Dermis blood vessel endothelial cell (primary cell): Measurements from ENCODE around the gene CSK. TPM values are rescaled to one million over a fixed set of nuclear protein-coding genes. Genes with fewer than 3 reads are reported as not detected.

Experiments
- DNase-seq: peaks from one replicate; pipeline ENCODE4 v3.0.0; 2010
- total RNA-seq: library from RNA; depleted of rRNA; stranded (reverse); fragments of >200 nt; gene quantifications from 2 replicates; pipeline ENCODE4 v1.2.3, GENCODE V29; 2014

The CSK gene
- total RNA-seq, 1 donor from 2014 or later: 31.5 TPM

DNA sequence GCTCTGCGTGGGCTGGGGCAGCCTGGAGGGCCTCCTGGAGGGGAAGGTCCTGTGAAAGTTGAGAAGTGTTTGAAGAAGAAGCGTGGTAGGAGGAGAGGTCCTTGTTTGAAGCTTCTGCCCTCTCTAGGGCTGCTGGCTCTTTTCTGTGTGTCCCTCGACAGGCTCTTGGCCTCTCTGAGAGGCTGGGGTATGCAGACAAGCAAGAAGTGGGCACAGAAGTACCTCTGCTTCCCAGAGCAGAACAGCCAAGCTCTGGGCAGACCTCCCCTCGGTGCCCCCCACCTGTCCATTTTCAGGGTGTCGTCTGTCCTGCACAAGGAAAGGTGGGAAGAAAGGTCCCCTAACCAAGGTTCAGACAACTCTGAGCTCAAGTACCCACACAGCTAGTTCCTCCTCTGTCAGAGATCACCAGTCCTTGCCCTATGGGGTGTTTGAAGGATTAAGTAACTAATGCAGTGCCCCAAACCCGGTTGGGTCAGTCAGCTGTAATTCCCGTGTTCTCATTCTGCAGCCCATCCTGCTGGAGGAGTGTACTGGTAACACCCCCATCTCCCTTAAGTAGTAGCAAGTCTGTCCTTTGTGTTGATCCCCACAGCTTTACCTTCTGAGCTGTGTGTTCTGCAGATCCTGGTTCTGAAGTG lies 6.3 kb downstream of the CSK start:
- DNase-seq: no peak

DNA sequence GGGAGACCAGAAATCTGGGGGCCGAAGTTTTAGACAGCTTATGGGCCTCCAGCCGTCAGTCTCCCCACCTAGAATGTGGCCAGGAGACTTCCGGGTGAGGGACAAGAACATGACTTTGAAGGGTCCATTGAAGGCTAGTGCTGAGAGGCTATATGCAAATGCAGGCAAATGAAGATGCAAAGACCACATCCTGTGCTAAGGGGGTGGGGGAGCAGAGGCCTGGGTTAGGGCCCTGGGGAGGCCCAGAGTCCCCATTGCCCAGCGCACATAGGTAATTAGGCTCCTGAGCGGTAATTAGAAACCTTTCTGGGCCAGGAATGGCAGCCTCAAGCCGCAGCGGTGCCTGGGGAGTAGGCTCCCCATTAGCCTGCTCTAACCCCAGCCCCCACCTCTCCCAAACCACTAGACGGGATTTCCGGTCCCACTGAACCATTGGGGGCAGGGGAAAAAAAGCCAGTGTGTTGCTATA lies 6.8 kb downstream of the CSK start:
- DNase-seq: no peak

DNA sequence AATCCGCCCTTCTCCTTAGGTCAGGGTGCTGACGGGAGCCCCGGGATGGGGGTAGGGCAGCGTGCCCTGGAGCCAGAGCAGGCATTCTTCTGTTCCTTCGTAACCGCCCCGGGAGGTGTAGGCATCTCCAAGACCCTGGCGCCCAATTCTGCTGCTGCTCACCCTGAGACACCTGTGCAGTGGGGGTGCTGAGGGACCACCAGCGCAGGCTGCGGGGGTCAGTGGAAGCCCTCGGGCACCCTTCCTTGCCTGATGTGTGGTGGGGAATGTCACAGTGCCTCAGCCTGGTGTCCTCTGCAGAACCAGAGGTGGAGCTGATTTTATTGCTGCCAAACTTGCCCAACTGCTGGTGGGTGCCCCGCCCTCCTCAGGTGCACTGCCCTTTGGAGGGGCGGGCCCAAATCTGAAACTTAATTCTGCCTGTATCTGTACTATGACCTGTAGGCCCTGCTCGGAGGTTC lies 7.3 kb downstream of the CSK start:
- DNase-seq: no peak

DNA sequence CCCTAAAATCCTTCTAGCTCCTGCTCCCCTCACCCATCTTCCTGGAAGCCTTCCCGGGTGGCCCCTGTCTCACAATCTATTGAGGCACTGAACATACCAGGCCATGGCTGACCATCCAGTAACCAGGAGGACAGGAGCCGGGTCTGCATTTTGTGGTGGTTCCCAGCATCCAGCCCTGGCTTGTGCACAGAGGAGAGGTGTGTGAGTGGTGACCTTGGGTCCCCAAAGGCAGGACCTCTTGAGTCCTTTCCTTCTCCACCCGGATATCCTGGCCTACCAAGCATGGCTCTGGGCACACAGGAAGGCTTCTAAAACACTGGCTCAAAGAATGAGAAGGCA lies 7.8 kb downstream of the CSK start:
- DNase-seq: no peak

DNA sequence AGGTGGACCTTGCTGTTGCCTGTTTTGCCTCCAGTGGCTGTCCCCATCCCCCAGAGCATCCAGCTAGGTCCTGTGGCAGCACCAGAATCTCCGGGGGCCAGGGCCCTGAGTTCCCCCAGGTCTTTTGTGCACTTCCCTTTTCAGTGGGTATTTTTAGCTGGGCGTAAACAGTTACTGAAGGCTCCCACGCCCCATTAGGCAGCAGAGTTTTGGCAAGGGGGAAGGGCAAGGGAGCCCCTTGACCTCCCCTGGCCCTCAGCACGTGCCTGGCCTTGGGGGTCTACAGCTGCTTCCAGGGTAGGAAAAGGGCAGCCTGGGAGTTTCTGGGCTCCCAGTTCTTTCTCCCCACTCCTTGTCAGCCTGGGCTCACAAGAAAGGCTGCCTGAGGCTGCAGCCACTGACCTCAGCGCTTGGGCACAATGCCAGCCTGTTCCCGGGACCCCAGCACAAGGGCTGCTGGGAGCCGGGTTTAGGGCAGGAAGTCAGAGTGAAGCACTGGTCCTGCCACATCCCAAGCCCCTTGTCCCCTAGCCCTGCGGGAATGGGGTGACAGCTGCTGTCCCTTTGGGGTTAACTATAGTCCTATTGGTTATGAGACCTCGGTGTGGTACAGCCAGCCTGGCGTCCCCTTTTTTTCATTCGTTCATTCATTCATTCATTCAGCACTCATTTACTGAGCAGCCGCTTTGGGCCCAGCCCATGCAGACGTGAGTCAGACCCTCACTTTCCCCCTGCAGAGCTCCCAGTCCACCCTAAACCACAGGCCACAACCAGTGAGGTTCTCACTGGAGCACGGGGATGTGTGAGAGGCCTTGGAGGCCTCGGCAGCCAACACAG lies 8.4 kb downstream of the CSK start:
- peak; percentile 60 for DNase-seq

DNA sequence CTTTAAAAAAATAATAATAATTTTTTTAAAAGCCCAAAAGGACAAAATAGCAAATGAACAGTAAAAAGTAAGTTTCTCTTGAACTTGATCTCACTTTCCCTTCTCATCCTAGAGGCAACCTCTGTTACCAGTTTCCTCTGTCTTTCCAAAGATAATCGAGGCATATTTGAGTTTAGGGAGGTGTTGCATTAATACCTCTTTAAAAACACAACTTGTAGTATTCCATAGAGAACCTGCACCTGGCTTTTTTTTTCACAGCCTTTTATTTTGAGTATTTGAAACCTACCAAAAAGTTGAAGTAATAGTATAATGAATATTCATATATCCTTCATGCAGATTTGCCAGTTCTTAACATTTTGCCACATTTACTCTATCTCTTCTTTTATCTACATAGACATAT lies 9.1 kb downstream of the CSK start:
- no peak for DNase-seq

DNA sequence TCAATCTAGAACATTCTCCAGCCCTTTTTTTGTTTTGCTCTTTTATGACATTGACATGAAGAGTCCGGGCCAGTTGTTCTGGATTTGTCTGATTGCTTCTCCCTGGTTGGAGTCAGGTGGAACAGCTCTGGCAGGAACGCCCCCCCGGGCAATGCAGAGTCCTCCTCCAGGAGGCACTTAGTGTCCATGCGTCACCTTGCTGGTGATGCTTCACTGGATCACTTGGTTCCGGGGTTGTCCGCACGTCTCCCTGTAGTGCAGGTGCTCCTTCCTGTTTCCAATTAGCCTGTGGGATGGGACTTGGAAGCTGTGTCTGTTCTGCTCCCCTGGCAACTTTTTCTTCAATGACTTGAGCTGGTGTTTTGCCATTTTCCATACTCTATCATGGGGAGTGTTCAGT lies 9.8 kb downstream of the CSK start:
- no peak for DNase-seq

DNA sequence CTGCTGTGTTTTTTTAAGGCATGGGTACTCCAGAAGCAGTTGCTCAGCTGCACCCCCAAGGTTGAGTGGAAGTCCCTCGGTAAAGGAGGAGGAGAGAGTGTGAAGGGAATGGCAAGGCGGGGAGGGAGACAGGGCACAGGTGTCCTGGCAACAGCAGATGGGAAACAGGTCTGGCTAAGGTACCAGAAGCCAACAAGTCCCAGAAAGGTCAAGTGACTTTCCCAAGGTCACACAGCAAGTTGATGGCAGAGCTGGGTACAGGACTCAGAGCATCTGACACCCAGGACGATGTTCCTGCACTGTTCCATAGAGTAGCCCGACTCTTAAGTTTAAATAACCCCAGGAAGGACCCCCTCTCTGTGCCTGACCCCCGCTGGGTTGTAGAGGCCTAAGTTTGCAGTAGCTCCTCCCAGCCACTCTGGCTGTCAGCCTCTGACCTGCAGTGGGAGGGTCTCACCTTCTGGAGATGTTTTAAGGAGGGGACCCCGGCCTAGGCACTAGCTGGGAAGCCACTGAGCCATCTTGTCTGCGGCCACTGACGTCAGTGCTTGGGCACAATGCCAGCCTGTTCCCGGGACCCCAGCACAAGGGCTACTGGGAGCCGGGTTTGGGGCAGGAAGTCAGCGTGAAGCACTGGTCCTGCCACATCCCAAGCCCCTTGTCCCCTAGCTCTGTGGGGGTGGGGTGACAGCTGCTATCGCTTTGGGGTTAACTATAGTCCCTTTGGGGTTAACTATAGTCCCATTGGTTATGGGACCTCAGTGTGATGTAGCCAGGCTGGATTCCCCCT lies 10.5 kb downstream of the CSK start:
- DNase-seq: no peak

DNA sequence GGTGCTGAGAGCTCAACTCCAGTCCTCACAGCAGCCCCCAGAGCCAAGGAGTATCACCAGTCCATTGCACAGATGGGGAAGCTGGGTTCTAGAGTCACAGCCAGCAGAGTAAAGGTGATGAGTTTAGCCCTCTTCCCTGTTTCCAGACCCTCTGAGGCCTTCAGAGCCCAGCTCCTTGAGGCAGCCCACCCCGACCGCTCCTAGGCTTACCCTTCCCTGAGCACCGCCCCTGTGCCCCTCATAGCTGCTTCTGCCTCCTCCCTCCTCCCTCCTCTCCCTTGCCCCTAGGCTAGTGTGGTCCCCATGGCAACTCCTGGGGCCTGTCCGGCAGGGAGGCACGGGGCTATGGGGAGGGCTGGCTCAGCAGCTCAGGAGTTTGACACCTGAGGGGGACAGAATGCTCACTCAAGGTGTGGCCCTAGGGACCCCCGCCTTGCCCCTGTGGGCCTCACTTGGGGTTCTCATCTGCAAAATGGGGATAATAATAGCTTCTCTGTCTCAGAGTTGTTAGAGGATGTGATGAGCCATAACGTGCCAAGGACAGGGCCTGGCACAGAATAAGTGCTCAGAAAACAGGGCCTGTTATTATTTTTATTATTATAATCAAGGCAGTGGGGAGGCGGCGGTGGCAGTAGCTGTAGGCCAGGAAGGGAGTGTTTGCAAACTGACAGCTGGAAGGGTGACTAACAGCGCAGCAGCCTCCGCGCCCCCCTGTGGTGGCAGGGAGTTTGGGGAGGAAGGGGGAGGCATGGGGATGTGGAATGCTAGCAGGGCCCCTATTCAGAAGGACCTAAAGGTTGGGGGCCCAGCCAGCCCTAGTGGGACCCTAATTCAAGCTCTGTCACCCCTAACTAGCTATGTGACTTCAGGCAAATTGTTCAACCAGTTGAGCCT lies 11.5 kb downstream of the CSK start:
- DNase-seq: peak; percentile 60

DNA sequence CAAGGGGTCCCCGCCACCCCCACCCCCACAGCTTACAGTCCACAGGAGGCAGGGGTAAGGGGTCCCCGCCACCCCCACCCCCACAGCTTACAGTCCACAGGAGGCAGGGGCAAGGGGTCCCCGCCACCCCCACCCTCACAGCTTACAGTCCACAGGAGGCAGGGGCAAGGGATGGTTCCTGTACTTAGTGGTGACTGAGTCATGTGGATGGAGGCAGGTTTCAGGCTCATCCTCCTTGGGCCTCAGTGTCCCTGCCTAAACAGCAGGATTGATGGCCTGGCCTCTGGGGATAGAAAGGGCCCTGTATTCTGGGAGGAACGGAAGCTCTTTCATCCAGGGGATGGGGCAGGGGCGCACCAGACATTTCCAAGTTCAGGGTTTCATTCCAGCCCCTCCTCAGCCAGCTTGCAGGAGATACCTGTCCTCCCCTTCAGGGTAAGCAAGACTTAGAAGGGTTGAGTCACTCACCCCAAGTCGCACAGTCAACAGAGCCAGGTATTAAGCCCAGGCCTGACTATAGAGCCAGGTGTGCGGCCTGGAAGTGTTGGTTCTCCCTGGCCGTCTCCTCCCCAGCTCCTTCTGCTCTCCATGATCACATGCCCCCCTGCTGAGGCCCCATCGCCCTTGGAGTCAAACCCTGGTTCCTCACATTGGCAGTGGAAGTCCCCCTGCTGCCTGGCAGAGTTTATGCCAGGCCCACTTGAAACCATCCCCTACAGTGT lies 12.5 kb downstream of the CSK start:
- DNase-seq: no peak

DNA sequence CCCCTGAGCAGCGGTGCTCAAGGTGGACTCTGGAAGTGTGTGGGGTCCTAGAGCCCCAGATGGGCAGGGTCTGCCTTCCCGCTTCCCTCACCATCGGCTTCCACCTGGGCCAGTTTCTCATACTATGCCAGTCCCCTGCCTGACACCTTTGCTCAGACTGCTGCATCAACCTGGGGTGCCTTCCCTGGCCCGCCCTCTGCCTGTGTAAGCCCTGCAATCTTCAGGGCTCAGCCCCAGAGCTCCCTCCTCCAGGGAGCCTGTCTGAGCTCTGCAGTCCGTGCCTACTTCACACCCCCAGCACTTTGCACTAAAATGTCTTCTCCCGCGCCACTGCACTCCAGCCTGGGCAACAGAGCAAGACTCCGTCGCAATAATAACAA lies 13.1 kb downstream of the CSK start:
- no peak for DNase-seq

DNA sequence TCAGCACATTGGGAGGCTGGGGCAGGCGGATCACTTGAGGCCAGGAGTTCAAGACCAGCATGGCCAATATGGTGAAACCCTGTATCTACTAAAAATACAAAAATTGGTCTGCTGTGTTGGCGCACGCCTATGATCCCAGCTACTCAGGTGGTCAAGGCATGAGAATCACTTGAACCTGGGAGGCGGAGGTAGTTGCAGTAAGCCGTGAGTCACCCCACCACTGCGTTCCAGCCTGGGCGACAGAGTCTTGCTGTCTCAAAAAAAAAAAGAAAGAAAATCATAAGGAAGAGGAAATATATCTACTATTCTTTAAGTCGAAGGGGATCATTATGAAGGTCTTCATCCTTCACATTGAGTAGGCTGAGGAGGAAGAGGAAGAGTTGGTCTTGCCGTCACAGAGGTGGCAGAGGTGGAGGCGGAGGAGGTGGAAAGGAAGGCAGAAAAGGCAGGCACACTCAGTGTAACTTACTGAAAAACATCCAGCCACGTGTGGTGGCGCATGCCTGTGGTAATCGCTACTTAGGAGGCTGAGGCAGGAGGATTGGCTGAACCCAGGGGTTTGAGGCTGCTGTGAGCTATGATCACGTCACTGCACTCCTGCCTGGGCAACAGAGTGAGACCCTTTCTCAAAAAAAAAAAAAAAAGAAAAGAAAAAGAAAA lies 14.2 kb downstream of the CSK start:
- no peak for DNase-seq

DNA sequence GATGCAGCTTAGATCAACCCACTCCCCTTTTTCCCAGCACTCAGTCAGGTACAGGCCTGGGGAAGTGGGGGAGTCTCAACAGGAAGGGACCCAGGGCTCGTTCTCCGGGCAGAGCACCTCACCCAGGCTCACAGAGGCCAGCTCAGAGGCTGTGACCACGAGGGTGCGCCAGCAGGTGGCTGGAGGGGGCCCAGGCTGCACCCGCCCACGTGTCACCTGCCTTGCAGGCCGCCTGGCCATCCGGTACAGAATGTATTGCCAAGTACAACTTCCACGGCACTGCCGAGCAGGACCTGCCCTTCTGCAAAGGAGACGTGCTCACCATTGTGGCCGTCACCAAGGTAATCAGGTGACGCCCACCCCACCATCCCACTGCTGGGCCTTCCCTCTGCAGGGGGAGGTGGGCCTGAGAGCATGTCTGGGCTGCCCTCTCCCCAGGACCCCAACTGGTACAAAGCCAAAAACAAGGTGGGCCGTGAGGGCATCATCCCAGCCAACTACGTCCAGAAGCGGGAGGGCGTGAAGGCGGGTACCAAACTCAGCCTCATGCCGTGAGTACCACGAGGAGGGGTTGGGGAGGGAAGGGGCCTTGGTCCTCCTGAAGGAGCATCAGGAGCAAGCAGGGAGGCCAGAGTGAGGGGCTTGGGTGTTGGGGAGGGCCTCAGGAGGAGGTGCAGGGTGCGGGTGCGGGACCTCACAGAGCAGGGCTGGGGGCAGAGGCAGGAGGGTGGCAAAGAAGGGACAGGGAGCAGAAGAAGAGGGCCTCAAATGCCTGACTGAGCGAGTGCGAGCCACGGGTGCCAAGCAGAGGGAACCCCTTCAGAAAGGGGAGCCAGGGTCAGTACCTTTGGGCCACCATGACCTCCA lies 16.7 kb downstream of the CSK start:
- no peak for DNase-seq

DNA sequence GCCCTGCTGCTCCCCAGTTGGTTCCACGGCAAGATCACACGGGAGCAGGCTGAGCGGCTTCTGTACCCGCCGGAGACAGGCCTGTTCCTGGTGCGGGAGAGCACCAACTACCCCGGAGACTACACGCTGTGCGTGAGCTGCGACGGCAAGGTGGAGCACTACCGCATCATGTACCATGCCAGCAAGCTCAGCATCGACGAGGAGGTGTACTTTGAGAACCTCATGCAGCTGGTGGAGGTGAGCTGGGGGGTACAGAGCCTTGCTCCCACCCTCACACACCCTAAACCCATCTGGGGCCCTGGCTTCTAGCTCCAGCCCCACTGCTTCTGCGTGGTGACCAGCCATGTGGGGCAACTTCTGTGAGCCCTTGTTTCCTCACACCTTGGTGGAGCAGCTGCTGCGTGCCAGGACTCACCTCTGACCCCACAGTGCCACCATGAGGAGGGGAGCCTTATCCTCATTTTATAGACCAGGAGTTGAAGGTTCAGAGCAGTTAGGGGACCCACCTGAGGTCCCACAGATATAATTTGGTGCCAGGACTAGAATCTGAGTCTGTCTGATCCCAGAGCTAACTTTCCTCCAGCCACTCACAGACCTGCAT lies 17.5 kb downstream of the CSK start:
- DNase-seq: no peak

DNA sequence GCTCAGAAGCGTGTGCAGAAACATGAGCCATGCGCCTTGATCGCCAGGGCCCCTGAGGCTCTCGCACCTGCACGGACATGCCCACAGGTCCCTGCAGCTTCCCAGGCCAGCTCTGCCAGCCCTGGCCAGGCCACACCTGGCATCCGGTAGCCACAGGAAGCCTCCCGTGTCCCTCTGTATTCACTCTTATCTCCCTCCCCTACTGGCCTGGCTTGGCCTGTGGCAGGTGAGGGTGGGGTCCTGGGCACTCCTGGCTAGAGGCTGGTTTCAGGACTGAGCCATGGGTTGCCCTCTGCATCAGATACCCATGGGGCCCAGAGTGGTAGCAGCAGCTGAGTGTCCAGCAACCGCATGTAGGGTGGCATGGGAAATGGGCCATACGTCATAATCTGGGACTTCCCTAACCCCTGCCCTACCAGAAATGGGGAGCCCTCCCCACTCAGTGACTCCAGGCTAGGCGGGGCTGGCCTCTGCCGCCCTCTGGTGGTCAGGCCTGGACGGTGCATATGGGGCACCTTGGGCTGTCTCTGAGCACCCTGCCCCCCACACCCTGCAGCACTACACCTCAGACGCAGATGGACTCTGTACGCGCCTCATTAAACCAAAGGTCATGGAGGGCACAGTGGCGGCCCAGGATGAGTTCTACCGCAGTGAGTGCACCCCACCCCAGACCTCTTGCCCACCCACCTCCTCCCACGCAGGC lies 18.1 kb downstream of the CSK start:
- peak; percentile 79 for DNase-seq

DNA sequence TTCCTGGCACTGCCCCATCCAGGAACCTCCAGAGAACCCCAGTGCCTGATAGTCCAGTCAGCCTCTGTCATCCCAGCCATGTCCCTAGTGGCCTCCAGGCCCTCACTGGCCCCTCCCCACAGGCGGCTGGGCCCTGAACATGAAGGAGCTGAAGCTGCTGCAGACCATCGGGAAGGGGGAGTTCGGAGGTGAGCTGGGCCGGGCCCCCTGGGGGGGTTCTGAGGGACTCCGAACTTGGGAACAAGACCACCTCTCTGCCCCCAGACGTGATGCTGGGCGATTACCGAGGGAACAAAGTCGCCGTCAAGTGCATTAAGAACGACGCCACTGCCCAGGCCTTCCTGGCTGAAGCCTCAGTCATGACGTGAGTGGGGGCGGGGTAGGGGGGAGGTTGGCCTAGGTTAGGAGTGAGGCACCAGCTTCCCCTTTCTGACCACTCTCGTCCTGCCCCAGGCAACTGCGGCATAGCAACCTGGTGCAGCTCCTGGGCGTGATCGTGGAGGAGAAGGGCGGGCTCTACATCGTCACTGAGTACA lies 18.7 kb downstream of the CSK start:
- DNase-seq: no peak

DNA sequence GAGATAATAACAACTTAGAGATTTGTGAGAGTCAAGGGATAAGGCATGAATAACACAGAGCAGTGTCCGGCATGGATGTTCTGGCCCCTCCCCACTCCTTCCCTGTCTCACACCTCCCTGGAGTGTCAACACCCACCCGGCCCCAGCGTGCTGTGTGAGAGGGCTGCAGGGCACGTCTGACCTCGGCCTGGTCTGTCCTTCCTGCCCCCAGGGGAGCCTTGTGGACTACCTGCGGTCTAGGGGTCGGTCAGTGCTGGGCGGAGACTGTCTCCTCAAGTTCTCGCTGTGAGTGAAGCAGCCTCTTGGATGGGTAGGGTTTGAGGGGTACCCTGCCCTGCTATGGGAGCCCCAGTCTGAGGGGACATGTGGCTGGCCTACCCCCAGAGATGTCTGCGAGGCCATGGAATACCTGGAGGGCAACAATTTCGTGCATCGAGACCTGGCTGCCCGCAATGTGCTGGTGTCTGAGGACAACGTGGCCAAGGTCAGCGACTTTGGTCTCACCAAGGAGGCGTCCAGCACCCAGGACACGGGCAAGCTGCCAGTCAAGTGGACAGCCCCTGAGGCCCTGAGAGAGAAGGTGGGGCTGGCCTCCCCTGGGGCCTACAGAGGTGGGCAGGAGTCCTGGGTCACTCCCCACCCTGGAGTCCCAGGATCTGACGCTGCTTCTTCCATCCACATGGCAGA lies 19.6 kb downstream of the CSK start:
- DNase-seq: no peak

DNA sequence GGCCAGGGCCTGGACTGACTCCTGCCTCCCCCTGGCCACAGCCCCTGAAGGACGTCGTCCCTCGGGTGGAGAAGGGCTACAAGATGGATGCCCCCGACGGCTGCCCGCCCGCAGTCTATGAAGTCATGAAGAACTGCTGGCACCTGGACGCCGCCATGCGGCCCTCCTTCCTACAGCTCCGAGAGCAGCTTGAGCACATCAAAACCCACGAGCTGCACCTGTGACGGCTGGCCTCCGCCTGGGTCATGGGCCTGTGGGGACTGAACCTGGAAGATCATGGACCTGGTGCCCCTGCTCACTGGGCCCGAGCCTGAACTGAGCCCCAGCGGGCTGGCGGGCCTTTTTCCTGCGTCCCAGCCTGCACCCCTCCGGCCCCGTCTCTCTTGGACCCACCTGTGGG lies 20.4 kb downstream of the CSK start:
- no peak for DNase-seq
